Retinal pigment epithelial cell (primary cell): ENCODE data around the gene LRFN2.

Experiments used
- DNase-seq: peaks from one replicate; pipeline ENCODE4 v3.0.0-alpha.2; 2010; ENCODE audit warnings: low read depth
- H3K4me3 ChIP-seq: 2 replicates; pipeline ENCODE4 v1.5.1; 2011; ENCODE audit warnings: mild to moderate bottlenecking, low read length, control low read depth, moderate library complexity
- CTCF ChIP-seq: conservative IDR thresholded peaks from 2 replicates; pipeline ENCODE4 v1.5.1; 2011; ENCODE audit warnings: low read depth, low read length, control low read depth, inconsistent platforms

Gene LRFN2

GRCh38 chr6:40387871-40388264 is 199.3 kb downstream of the LRFN2 start:
- TF ChIP-seq CTCF, result no peak
- DNase-seq, result no peak
- no peak overlapping the region for H3K4me3 ChIP-seq

- no peak overlapping the region for H3K4me3 ChIP-seq
- no peak for TF ChIP-seq CTCF
- DNase-seq, result no peak
Observed at GRCh38 chr6:40387127-40387870, 199.9 kb downstream of the LRFN2 start.

- DNase-seq, result no peak
- no peak overlapping the region for H3K4me3 ChIP-seq
- TF ChIP-seq CTCF, result no peak
Observed at GRCh38 chr6:40386200-40386599, 201.0 kb downstream of the LRFN2 start.

GRCh38 chr6:40383348-40384115 is 203.6 kb downstream of the LRFN2 start:
- no peak overlapping the region for H3K4me3 ChIP-seq

GRCh38 chr6:40380271-40380670 is 206.9 kb downstream of the LRFN2 start:
- H3K4me3 ChIP-seq, result no peak overlapping the region
- DNase-seq, result no peak
- no peak for TF ChIP-seq CTCF

More at GRCh38 chr6:40383348-40384115, 203.6 kb downstream of the LRFN2 start:
- DNase-seq, result no peak
- TF ChIP-seq CTCF, result no peak

- TF ChIP-seq CTCF, result no peak
- DNase-seq, result no peak
- H3K4me3 ChIP-seq, result no peak overlapping the region
Observed at GRCh38 chr6:40379811-40380210, 207.4 kb downstream of the LRFN2 start.

GRCh38 chr6:40378725-40379074 is 208.5 kb downstream of the LRFN2 start:
- no peak for TF ChIP-seq CTCF
- no peak overlapping the region for H3K4me3 ChIP-seq
- DNase-seq, result no peak
